Nephron progenitor cell (in vitro differentiated cells): Measurements from ENCODE around the gene GNA12.

Experiments used
- DNase-seq: peaks from one replicate; pipeline ENCODE4 v3.0.0; 2021
- H3K27ac Mint-ChIP-seq: 2 replicates; pipeline ENCODE4 v1.8.0; 2021; ENCODE audit warnings: mild to moderate bottlenecking, moderate library complexity, mixed read lengths
- H3K27me3 Mint-ChIP-seq: 2 replicates; pipeline ENCODE4 v1.8.0; 2021; ENCODE audit warnings: mild to moderate bottlenecking, low read depth, mixed read lengths; ENCODE audit not compliant: poor library complexity
- H3K36me3 Mint-ChIP-seq: 2 replicates; pipeline ENCODE4 v1.8.0; 2021; ENCODE audit warnings: low read depth, mixed read lengths
- H3K4me1 Mint-ChIP-seq: 2 replicates; pipeline ENCODE4 v1.8.0; 2021; ENCODE audit warnings: mixed read lengths
- H3K4me3 Mint-ChIP-seq: 2 replicates; pipeline ENCODE4 v1.8.0; 2021; ENCODE audit warnings: mild to moderate bottlenecking, moderate library complexity, mixed read lengths
- H3K9me3 Mint-ChIP-seq: 2 replicates; pipeline ENCODE4 v1.8.0; 2021; ENCODE audit warnings: mild to moderate bottlenecking, moderate library complexity, mixed read lengths
- CTCF ChIP-seq: fragments of 200-600 bp; sonication (generic); IDR thresholded peaks from 2 replicates; pipeline ENCODE4 v1.5.0; 2021; ENCODE audit warnings: antibody characterized with exemption

Gene GNA12

GRCh38 chr7:2760098-2760889 lies 83.8 kb downstream of the GNA12 start:
- DNase-seq = no peak
- H3K4me1 Mint-ChIP-seq = peaks cover 79% of the 10 kb centered on the region
- H3K4me3 Mint-ChIP-seq = no peak overlapping the region
- H3K9me3 Mint-ChIP-seq = peaks cover 10% of the 10 kb centered on the region
- H3K27me3 Mint-ChIP-seq = peaks cover 2% of the 10 kb centered on the region
- peak; percentile 41 for TF ChIP-seq CTCF
- peak overlapping the region; percentile 90 for H3K27ac Mint-ChIP-seq
- peaks cover 54% of the 10 kb centered on the region for H3K36me3 Mint-ChIP-seq

GRCh38 chr7:2759736-2760097 lies 84.4 kb downstream of the GNA12 start:
- DNase-seq = no peak
- no peak overlapping the region for H3K4me3 Mint-ChIP-seq
- peaks cover 59% of the 10 kb centered on the region for H3K36me3 Mint-ChIP-seq
- H3K27ac Mint-ChIP-seq = peak overlapping the region; percentile 55
- H3K9me3 Mint-ChIP-seq = peaks cover 16% of the 10 kb centered on the region
- peaks cover 78% of the 10 kb centered on the region for H3K4me1 Mint-ChIP-seq
- H3K27me3 Mint-ChIP-seq = peaks cover 2% of the 10 kb centered on the region
- TF ChIP-seq CTCF = no peak

GRCh38 chr7:2758673-2759616 lies 85.2 kb downstream of the GNA12 start:
- peaks cover 67% of the 10 kb centered on the region for H3K36me3 Mint-ChIP-seq
- peaks cover 72% of the 10 kb centered on the region for H3K4me1 Mint-ChIP-seq
- H3K4me3 Mint-ChIP-seq = no peak overlapping the region
- no peak for DNase-seq
- H3K27me3 Mint-ChIP-seq = peaks cover 2% of the 10 kb centered on the region
- H3K9me3 Mint-ChIP-seq = peaks cover 22% of the 10 kb centered on the region
- no peak for TF ChIP-seq CTCF
- H3K27ac Mint-ChIP-seq = peak overlapping the region; percentile 89

- H3K36me3 Mint-ChIP-seq = peaks cover 74% of the 10 kb centered on the region
- peak overlapping the region; percentile 89 for H3K27ac Mint-ChIP-seq
- no peak overlapping the region for H3K4me3 Mint-ChIP-seq
- peaks cover 22% of the 10 kb centered on the region for H3K9me3 Mint-ChIP-seq
- peaks cover 64% of the 10 kb centered on the region for H3K4me1 Mint-ChIP-seq
- TF ChIP-seq CTCF = no peak
- peaks cover 3% of the 10 kb centered on the region for H3K27me3 Mint-ChIP-seq
- no peak for DNase-seq
Observed at GRCh38 chr7:2757904-2758672, 86.0 kb downstream of the GNA12 start.

- DNase-seq = no peak
- Mint-ChIP-seq H3K4me3 (no peak overlapping the region), H3K27me3 (peaks cover 2% of the 10 kb centered on the region), H3K27ac (peak overlapping the region; percentile 89), H3K9me3 (peaks cover 22% of the 10 kb centered on the region), H3K36me3 (peaks cover 72% of the 10 kb centered on the region), H3K4me1 (peaks cover 58% of the 10 kb centered on the region)
- TF ChIP-seq CTCF = no peak
Observed at GRCh38 chr7:2757361-2757903, 86.7 kb downstream of the GNA12 start.
